Left lung (tissue), 10 donors: ENCODE measurements around the gene CES2. TPM values are rescaled to one million over a fixed set of nuclear protein-coding genes. Genes with fewer than 3 reads are reported as not detected.

Experiments
- ATAC-seq: fragments of 200-7000 bp; cut with Tn5 transposase; one replicate; pipeline ENCODE4 v1.9.1; 2020; ENCODE audit warnings: moderate library complexity
- DNase-seq, 4 donors: peaks; one replicate each; pipeline ENCODE4 v3.0.0-alpha.2; 2013 to 2020
- H3K27ac ChIP-seq, 2 donors: fragments of 200-600 bp; sonication (generic) in 1 of 2; one replicate each; pipeline versions ENCODE4 v1.5.0 to v1.8.0; 2020 to 2021
- H3K27me3 ChIP-seq, 2 donors: fragments of 200-600 bp; sonication (generic) in 1 of 2; one replicate each; pipeline versions ENCODE4 v1.5.0 to v1.8.0; 2020 to 2021
- H3K36me3 ChIP-seq, 2 donors: fragments of 200-600 bp; sonication (generic) in 1 of 2; one replicate each; pipeline versions ENCODE4 v1.5.0 to v1.8.0; 2020 to 2021
- H3K4me1 ChIP-seq, 2 donors: fragments of 200-600 bp; one replicate each; pipeline ENCODE4 v1.8.0; 2021
- H3K4me3 ChIP-seq, 2 donors: fragments of 200-600 bp; sonication (generic) in 1 of 2; one replicate each; pipeline versions ENCODE4 v1.5.0 to v1.8.0; 2020 to 2021; ENCODE audit warnings: mild to moderate bottlenecking in 1 of 2
- H3K9me3 ChIP-seq, 2 donors: fragments of 200-600 bp; sonication (generic) in 1 of 2; one replicate each; pipeline versions ENCODE4 v1.5.0 to v1.8.0; 2020 to 2021
- CTCF ChIP-seq, 2 donors: fragments of 200-600 bp; sonication (generic) in 1 of 2; IDR thresholded peaks; one replicate each; pipeline versions ENCODE4 v1.5.0 to v1.8.0; 2021; ENCODE audit warnings: antibody characterized with exemption in 2 of 2
- intact Hi-C, 2 donors: fragments of 100-400 bp; cut with DNase I; formaldehyde crosslinking; loops; one replicate each; pipeline versions ENCODE4 v1.11.2 to v1.14.2; 2022
- polyA plus RNA-seq, 6 donors: library from polyadenylated mRNA; unstranded; fragments of 120-200 nt; gene quantifications; one replicate each; pipeline ENCODE4 v1.2.1, GENCODE V29; 2013; ENCODE audit not compliant: insufficient read length in 6 of 6
- total RNA-seq, 2 donors: library from RNA; stranded (reverse); fragmentation: NEBNext Ultra II Directional; extraction: Animal tissue kit (Norgen Biotek cat#: 25700); gene quantifications; one replicate each; pipeline ENCODE4 v1.2.1, GENCODE V29; 2021
- donor health status: DM: no; HTN: yes; CAD: no.
- donor health status: DM: no; HTN: no; CAD: no.

CES2 gene
- total and polyA plus RNA-seq, 8 donors = 31.7 to 41.8 (median 35.7) TPM

GRCh38 chr16:66975302-66975893 is 40.1 kb downstream of the CES2 start:
- ATAC-seq (no peak), DNase-seq (no peak)
- no peak overlapping the region for H3K27ac ChIP-seq
- no peaks in the 10 kb centered on the region for H3K9me3 ChIP-seq
- peaks cover 0 to 4% of the 10 kb centered on the region in 2 donors for H3K4me1 ChIP-seq
- H3K36me3 ChIP-seq = no peaks in the 10 kb centered on the region
- H3K27me3 ChIP-seq = peaks cover 0 to 8% of the 10 kb centered on the region in 2 donors
- intact Hi-C loops = loop anchor here in 1 of 2 donors (5.0 to 10.0 kb wide), 2 partner anchors 182 to 209 kb away; partner anchors contain the start of genes FBXL8, MATCAP1 and TRADD
- H3K4me3 ChIP-seq = no peak overlapping the region
- no peak for TF ChIP-seq CTCF (IDR thresholded peaks at IDR 0.05)

GRCh38 chr16:66976746-66977145 is 41.4 kb downstream of the CES2 start:
- Histone ChIP-seq H3K27me3 (peaks cover 0 to 8% of the 10 kb centered on the region in 2 donors), H3K9me3 (no peaks in the 10 kb centered on the region), H3K4me3 (no peak overlapping the region), H3K4me1 (peaks cover 0 to 4% of the 10 kb centered on the region in 2 donors), H3K27ac (no peak overlapping the region), H3K36me3 (no peaks in the 10 kb centered on the region)
- no peak for TF ChIP-seq CTCF (IDR thresholded peaks at IDR 0.05)
- intact Hi-C loops = loop anchor here in 1 of 2 donors (5.0 to 10.0 kb wide), 2 partner anchors 181 to 208 kb away; partner anchors contain the start of genes FBXL8, MATCAP1 and TRADD
- no peak for DNase-seq
- ATAC-seq = no peak

- ATAC-seq (peak; percentile 97), DNase-seq (peak; percentile 63 to 97 (median 87))
- Histone ChIP-seq H3K9me3 (no peaks in the 10 kb centered on the region), H3K4me1 (peaks cover 0 to 4% of the 10 kb centered on the region in 2 donors), H3K27me3 (peaks cover 0 to 8% of the 10 kb centered on the region in 2 donors), H3K27ac (no peak overlapping the region), H3K36me3 (no peaks in the 10 kb centered on the region), H3K4me3 (no peak overlapping the region)
- TF ChIP-seq CTCF (IDR thresholded peaks at IDR 0.05) = peak; percentile 92 to 98
- intact Hi-C loops = loop anchor here in 1 of 2 donors (5.0 to 10.0 kb wide), 2 partner anchors 180 to 207 kb away; partner anchors contain the start of genes FBXL8, MATCAP1 and TRADD
Observed at GRCh38 chr16:66977341-66978113, 42.2 kb downstream of the CES2 start.

GRCh38 chr16:66979011-66979717 is 43.8 kb downstream of the CES2 start:
- DNase-seq = peak in 1 of 4 donors; percentile 74
- peaks cover 0 to 4% of the 10 kb centered on the region in 2 donors for H3K4me1 ChIP-seq
- H3K9me3 ChIP-seq = no peaks in the 10 kb centered on the region
- no peaks in the 10 kb centered on the region for H3K36me3 ChIP-seq
- peak; percentile 69 for ATAC-seq
- no peak for TF ChIP-seq CTCF (IDR thresholded peaks at IDR 0.05)
- peaks cover 0 to 8% of the 10 kb centered on the region in 2 donors for H3K27me3 ChIP-seq
- no peak overlapping the region for H3K4me3 ChIP-seq
- peak overlapping the region in 1 of 2 donors; percentile 13 for H3K27ac ChIP-seq
- intact Hi-C loops = loop anchor here in 1 of 2 donors (5.0 to 10.0 kb wide), 2 partner anchors 178 to 206 kb away; partner anchors contain the start of genes FBXL8, MATCAP1 and TRADD
